HG03521 (cell line): Measurements from ENCODE around the gene PODXL2.
"Not testable (repeated sequence)": the region's sequence is repeated elsewhere in the genome, so short reads cannot be mapped to it uniquely, and the experiment has no call there.

Experiments
- ATAC-seq: cut with Tn5 transposase; IDR thresholded peaks from one replicate; pipeline ENCODE4 v1.9.1; 2021; ENCODE audit warnings: mild to moderate bottlenecking, moderate library complexity; ENCODE audit not compliant: unreplicated experiment

PODXL2 gene

GRCh38 chr3:127604546-127605165 is 24.3 kb upstream of the PODXL2 start:
- ATAC-seq: no peak

DNA sequence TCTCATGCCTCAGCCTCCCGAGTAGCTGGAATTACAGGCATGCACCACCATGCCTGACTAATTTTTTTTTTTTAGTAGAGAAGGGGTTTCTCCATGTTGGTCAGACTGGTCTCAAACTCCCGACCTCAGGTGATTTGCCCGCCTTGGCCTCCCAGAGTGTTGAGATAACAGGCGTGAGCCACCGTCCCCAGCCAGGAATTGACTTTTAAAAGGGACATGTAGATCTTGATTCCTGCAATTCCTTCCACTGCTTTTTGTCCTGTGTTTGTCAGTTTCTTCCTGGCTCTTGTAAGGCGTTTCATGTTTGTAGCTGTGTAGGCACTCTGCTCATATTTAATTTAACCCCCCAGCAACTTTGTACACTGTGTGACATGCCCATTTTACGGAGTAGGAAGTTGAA is 23.4 kb upstream of the PODXL2 start:
- not testable (repeated sequence) for ATAC-seq

GRCh38 chr3:127606086-127606805 is 22.7 kb upstream of the PODXL2 start:
- ATAC-seq: no peak

- no peak for ATAC-seq
Observed at GRCh38 chr3:127606981-127607595, 21.9 kb upstream of the PODXL2 start.

GRCh38 chr3:127607675-127608361 is 21.2 kb upstream of the PODXL2 start:
- ATAC-seq: no peak

GRCh38 chr3:127608362-127608718 is 20.6 kb upstream of the PODXL2 start:
- no peak for ATAC-seq

GRCh38 chr3:127610105-127610504 is 18.9 kb upstream of the PODXL2 start:
- ATAC-seq: no peak

GRCh38 chr3:127611251-127611650 is 17.7 kb upstream of the PODXL2 start:
- no peak for ATAC-seq

GRCh38 chr3:127612966-127613365 is 16.0 kb upstream of the PODXL2 start:
- ATAC-seq: no peak

DNA sequence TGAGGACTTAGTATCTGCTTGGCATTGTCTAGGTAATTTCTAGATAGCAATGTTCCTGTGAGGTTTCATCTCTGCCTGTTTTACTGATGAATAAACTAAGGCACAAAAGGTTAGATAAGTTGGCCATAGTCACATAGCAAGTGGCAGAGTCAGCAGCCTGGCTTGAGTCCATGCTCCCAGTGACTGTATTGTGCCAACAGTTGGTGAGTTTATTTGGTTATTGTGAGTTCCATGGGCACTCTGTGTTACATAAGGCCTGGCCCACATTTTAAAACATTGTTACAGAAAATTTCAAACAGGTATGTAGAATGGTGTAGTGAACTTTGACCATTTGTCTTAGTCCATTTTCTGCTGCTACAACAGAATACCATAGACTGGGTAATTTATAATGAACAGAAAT is 15.6 kb upstream of the PODXL2 start:
- no peak for ATAC-seq

DNA sequence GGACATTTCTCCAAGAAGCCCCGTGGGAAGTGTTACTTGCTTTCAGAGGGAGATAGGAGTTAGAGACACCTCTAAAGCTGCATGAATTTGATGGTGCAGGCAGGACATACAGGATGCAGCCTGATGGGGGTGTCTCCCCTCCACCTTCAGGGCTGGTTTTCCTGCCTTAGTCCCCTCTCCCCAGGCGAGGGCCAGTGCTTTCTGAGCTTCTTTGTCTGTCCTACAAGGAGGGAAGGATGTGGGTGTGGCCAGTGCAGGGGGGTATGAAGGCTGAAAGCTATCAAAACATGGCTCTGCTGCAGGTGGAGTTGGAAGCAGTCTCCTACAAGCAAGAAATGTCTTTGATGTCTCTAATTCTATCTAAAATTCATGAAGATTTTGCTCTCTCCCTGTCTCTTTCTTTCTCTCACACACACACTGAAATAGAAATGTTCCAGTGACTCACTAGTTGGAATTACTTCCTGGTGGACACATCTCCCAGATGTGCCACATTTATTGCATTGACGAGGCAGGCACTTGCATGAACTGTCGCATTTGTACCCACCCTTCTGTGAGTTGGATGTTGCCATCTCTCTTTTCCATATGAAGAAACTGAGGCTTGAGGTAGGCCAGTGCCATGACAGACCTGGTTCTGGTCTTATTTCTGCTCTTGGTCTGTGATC is 13.9 kb upstream of the PODXL2 start:
- no peak for ATAC-seq

DNA sequence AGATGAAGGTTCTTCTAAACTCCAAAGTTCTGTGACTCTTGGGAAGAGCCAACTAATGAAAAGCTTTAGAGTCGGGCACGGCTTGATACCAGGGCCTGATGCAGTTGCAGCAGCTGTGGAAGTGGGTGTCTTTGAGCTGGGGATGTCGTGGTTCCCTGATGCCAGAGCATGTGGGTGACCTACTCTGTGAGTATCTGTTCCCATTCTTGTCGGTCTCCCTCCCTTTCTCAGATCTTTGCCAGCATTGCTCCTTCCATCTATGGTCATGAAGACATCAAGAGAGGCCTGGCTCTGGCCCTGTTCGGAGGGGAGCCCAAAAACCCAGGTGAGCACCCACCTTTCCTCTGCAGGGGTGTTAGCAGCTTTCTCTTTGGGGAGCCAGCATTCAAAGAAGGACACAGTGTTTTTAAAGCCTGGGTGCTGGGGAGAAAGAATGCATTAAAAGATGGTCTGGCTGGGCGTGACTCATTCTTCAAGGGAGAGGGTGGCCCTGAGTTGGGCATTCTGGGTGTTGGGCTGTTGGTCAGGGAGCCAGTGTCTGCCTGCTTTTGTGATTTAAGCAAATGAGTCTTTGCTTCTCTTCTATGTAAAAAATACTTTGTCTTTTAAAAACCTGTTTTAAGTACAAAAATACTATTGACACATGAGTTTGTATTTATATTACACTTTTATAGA is 13.2 kb upstream of the PODXL2 start:
- ATAC-seq: no peak

DNA sequence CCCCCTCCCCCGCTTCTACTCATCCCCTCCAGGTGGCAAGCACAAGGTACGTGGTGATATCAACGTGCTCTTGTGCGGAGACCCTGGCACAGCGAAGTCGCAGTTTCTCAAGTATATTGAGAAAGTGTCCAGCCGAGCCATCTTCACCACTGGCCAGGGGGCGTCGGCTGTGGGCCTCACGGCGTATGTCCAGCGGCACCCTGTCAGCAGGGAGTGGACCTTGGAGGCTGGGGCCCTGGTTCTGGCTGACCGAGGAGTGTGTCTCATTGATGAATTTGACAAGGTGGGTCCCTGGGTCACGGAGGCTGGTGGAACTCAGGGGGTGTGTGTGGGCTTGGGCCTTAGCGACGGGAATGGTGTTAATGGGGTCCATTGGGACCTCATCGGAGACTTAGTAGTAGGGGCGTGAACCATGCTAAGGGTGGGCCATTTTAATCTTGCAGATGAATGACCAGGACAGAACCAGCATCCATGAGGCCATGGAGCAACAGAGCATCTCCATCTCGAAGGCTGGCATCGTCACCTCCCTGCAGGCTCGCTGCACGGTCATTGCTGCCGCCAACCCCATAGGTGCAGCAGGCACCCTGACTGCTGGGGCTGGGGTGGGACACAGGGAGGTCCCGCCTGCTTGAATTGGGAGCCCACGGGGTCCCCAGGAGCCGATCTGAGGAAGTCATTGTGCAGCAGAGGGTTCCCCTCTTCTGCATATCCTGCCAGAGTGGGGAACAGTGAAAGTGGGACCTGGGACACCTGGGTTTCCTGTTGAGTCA is 12.0 kb upstream of the PODXL2 start:
- no peak for ATAC-seq

- no peak for ATAC-seq
Observed at GRCh38 chr3:127618891-127619290, 10.1 kb upstream of the PODXL2 start.

- no peak for ATAC-seq
Observed at GRCh38 chr3:127620637-127621375, 8.2 kb upstream of the PODXL2 start.

DNA sequence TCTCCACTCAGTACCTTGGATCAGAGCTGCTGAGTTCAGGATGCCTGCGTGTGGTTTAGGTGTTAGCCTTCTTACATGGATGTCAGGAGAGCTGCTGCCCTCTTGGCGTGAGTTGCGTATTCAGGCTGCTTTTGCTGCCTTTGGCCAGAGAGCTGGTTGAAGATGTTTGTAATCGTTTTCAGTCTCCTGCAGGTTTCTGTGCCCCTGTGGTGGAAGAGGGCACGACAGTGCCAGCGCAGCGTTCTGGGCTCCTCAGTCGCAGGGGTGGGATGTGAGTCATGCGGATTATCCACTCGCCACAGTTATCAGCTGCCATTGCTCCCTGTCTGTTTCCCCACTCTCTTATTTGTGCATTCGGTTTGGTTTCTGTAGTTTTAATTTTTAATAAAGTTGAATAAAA is 7.0 kb upstream of the PODXL2 start:
- no peak for ATAC-seq

DNA sequence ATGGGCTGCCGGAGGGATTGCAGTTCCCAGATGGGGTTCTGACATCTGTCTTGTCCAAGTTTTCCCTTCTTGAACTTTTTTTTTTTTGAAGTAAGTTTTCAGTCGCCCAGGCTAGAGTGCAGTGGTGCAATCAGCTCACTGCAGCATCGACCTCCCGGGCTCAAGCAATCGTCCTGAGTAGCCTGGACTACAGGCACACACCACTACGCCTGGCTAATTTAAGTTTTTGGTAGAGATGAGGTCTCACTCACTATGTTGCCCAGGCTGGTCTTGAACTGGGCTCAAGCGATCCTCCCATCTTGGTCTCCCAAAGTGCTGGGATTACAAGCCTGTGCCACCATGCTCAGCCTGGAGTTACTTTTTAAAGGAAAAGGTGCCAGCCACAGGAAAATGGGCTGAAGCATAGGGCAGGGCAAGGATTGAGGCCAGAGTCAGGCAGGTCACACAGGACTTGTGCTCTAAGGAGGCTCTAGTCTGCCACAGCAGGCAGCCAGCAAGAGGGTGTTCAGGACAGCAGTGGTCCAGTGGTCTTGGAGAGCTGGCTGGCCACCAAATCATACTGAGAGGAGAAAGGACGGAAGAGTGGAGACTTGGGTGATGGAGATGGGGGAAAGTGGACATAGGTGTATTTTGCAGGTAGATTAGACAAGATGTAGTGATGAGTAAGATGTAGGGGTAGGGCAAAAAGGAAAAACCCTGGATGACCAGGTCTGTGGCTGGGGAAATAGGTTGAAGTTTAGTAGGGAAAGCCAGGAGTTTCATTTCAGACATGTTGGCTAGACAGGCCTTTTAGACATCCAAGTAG is 6.0 kb upstream of the PODXL2 start:
- ATAC-seq: no peak

GRCh38 chr3:127624063-127624462 is 4.9 kb upstream of the PODXL2 start:
- ATAC-seq: no peak
